Effector CD4-positive, alpha-beta T cell (primary cell): ENCODE measurements around the gene TRAPPC6A.
A peak's percentile ranks its signal among the peaks of the same experiment; 100 is the strongest.

Experiments
- DNase-seq: peaks from one replicate; pipeline ENCODE4 v3.0.0-alpha.2; 2020

Gene TRAPPC6A

GRCh38 chr19:45161738-45162607, 16.1 kb downstream of the TRAPPC6A start:
- no peak for DNase-seq

GRCh38 chr19:45160870-45161737, 16.9 kb downstream of the TRAPPC6A start, which contains the start of gene NKPD1:
NKPD1 (minus strand) TSS chr19:45160982; CDS start chr19:45160150, 832 bp downstream.
- no peak for DNase-seq

GRCh38 chr19:45159971-45160324, 18.1 kb downstream of the TRAPPC6A start:
- DNase-seq = no peak

- DNase-seq = no peak
These were observed 18.6 kb downstream of the TRAPPC6A start for GRCh38 chr19:45159210-45159970.

- no peak for DNase-seq
These were observed 19.4 kb downstream of the TRAPPC6A start for GRCh38 chr19:45158503-45159209.

- DNase-seq = no peak
These were observed 21.3 kb downstream of the TRAPPC6A start for GRCh38 chr19:45156751-45157150.

GRCh38 chr19:45156011-45156630, 21.9 kb downstream of the TRAPPC6A start:
- DNase-seq = no peak

GRCh38 chr19:45154064-45154827, 23.8 kb downstream of the TRAPPC6A start:
- DNase-seq = no peak

- no peak for DNase-seq
These were observed 24.5 kb downstream of the TRAPPC6A start for GRCh38 chr19:45153339-45154063.

- DNase-seq = peak; percentile 21
These were observed 25.3 kb downstream of the TRAPPC6A start for GRCh38 chr19:45152504-45153338.

- no peak for DNase-seq
These were observed 26.1 kb downstream of the TRAPPC6A start for GRCh38 chr19:45151821-45152503.

GRCh38 chr19:45151320-45151719, 26.7 kb downstream of the TRAPPC6A start:
- DNase-seq = no peak

GRCh38 chr19:45150751-45151281, 27.2 kb downstream of the TRAPPC6A start:
- no peak for DNase-seq

GRCh38 chr19:45150180-45150579, 27.9 kb downstream of the TRAPPC6A start:
- DNase-seq = no peak

GRCh38 chr19:45149129-45149528, 28.9 kb downstream of the TRAPPC6A start:
- DNase-seq = no peak

- no peak for DNase-seq
These were observed 30.0 kb downstream of the TRAPPC6A start for GRCh38 chr19:45147835-45148676.

- no peak for DNase-seq
These were observed 31.3 kb downstream of the TRAPPC6A start for GRCh38 chr19:45146741-45147205.
